Caco-2 (cell line): ENCODE results near the gene KCND3. TPM values are rescaled to one million over a fixed set of nuclear protein-coding genes. Genes with fewer than 3 reads are reported as not detected.

ENCODE experiments used
- BruUV-seq: library from RNA; stranded (reverse); fragments of 400-500 nt; replicated peaks from 2 replicates; lab custom pipeline; 2021; lab: Mats Ljungman, UMichigan
- CTCF ChIA-PET: fragments of 300-600 bp; sonication (Branson Sonifier 250); formaldehyde crosslinking; loops from one replicate; lab custom pipeline; 2022; ENCODE audit warnings: antibody characterized with exemption; lab: Charles Lee
- POLR2A ChIA-PET: fragments of 300-600 bp; sonication (Branson Sonifier 250); formaldehyde crosslinking; loops from one replicate; lab custom pipeline; 2022; ENCODE audit warnings: antibody characterized with exemption; lab: Charles Lee
- DNase-seq, 2 experiments: peaks; one replicate each; pipeline versions ENCODE4 v3.0.0 to v3.0.0-alpha.2; 2020 to 2022
- H3K27me3 ChIP-seq: replicated peaks from 2 replicates; pipeline ENCODE4 v1.6.0; 2011; ENCODE audit warnings: low read length; ENCODE audit not compliant: control insufficient read depth, insufficient read depth
- H3K36me3 ChIP-seq: 2 replicates; pipeline ENCODE4 v1.5.1; 2011; ENCODE audit warnings: low read length; ENCODE audit not compliant: control insufficient read depth, insufficient read depth
- H3K4me1 ChIP-seq: fragments of 250-450 bp; sonication (Bioruptor Pico); 2 replicates; pipeline ENCODE4 v1.5.1; 2020; ENCODE audit warnings: mild to moderate bottlenecking
- H3K4me3 ChIP-seq: 2 replicates; pipeline ENCODE4 v1.5.1; 2011; ENCODE audit warnings: low read depth, mild to moderate bottlenecking, control low read depth, low read length
- H3K9me3 ChIP-seq: fragments of 250-450 bp; sonication (Bioruptor Pico); 2 replicates; pipeline ENCODE4 v1.5.1; 2020; ENCODE audit warnings: mild to moderate bottlenecking, moderate library complexity
- H3K27ac Mint-ChIP-seq: one replicate; pipeline ENCODE4 v1.8.0; 2022; ENCODE audit warnings: mixed read lengths; ENCODE audit not compliant: unreplicated experiment
- H3K27me3 Mint-ChIP-seq: one replicate; pipeline ENCODE4 v1.8.0; 2022; ENCODE audit warnings: mixed read lengths; ENCODE audit not compliant: insufficient read depth, unreplicated experiment
- H3K36me3 Mint-ChIP-seq: one replicate; pipeline ENCODE4 v1.8.0; 2022; ENCODE audit warnings: mild to moderate bottlenecking, mixed read lengths; ENCODE audit not compliant: insufficient read depth, unreplicated experiment
- H3K4me1 Mint-ChIP-seq: one replicate; pipeline ENCODE4 v1.8.0; 2022; ENCODE audit warnings: low read depth, mixed read lengths; ENCODE audit not compliant: unreplicated experiment
- H3K4me3 Mint-ChIP-seq: one replicate; pipeline ENCODE4 v1.8.0; 2022; ENCODE audit warnings: mild to moderate bottlenecking, moderate library complexity, mixed read lengths; ENCODE audit not compliant: unreplicated experiment
- H3K9me3 Mint-ChIP-seq: one replicate; pipeline ENCODE4 v1.8.0; 2022; ENCODE audit warnings: mixed read lengths; ENCODE audit not compliant: unreplicated experiment
- CTCF ChIP-seq, 2 experiments: fragments of 200-600 bp in 1 of 2; IDR thresholded peaks; 1 replicate in 1 of 2; 2 replicates in 1 of 2; pipeline versions ENCODE4 v1.5.1 to v1.8.0; 2011 to 2022; ENCODE audit warnings: antibody characterized with exemption in 1 of 2, control low read depth in 1 of 2, inconsistent platforms in 1 of 2, low read depth in 1 of 2, low read length in 1 of 2, mild to moderate bottlenecking in 1 of 2, moderate library complexity in 1 of 2; ENCODE audit not compliant: insufficient read depth in 1 of 2, severe bottlenecking in 1 of 2, unreplicated experiment in 1 of 2
- intact Hi-C: fragments of 100-400 bp; cut with micrococcal nuclease; formaldehyde crosslinking; loops from one replicate; pipeline ENCODE4 v1.10.0; 2022; ENCODE audit not compliant: unreplicated experiment
- total RNA-seq: library from RNA; stranded (reverse); gene quantifications from 2 replicates; pipeline ENCODE4 v1.2.3, GENCODE V29; 2022

Gene KCND3
- total RNA-seq, 1 experiment from 2014 or later, result 5.1 TPM

GRCh38 chr1:111819566-111820263, 169.8 kb downstream of the KCND3 start:
- Mint-ChIP-seq H3K4me1 (no peaks in the 10 kb centered on the region), H3K4me3 (no peak overlapping the region), H3K9me3 (no peaks in the 10 kb centered on the region), H3K27me3 (peaks cover 2% of the 10 kb centered on the region), H3K27ac (no peak overlapping the region), H3K36me3 (no peaks in the 10 kb centered on the region)
- BruUV-seq, result no TSS peak
- CTCF ChIA-PET, result no interaction called here
- no peak overlapping the region for H3K4me3 ChIP-seq
- no peak for DNase-seq
- H3K9me3 ChIP-seq, result no peaks in the 10 kb centered on the region
- POLR2A ChIA-PET, result no interaction called here
- no peaks in the 10 kb centered on the region for H3K36me3 ChIP-seq
- intact Hi-C loops, result no loop called here
- no peak for TF ChIP-seq CTCF (IDR thresholded peaks at IDR 0.05; ENCODE audit: insufficient read depth in 1 of 2, low read depth in 1 of 2, low read length in 1 of 2, severe bottlenecking in 1 of 2, unreplicated experiment in 1 of 2)
- no peaks in the 10 kb centered on the region for H3K27me3 ChIP-seq
- no peaks in the 10 kb centered on the region for H3K4me1 ChIP-seq

- H3K9me3 ChIP-seq, result no peaks in the 10 kb centered on the region
- ChIA-PET CTCF (no interaction called here), POLR2A (no interaction called here)
- Mint-ChIP-seq H3K36me3 (no peaks in the 10 kb centered on the region), H3K27me3 (peaks cover 2% of the 10 kb centered on the region), H3K9me3 (no peaks in the 10 kb centered on the region), H3K4me3 (no peak overlapping the region), H3K4me1 (no peaks in the 10 kb centered on the region), H3K27ac (no peak overlapping the region)
- H3K4me1 ChIP-seq, result no peaks in the 10 kb centered on the region
- H3K27me3 ChIP-seq, result no peaks in the 10 kb centered on the region
- no TSS peak for BruUV-seq
- intact Hi-C loops, result no loop called here
- TF ChIP-seq CTCF (IDR thresholded peaks at IDR 0.05; ENCODE audit: insufficient read depth in 1 of 2, low read depth in 1 of 2, low read length in 1 of 2, severe bottlenecking in 1 of 2, unreplicated experiment in 1 of 2), result no peak
- DNase-seq, result no peak
- H3K4me3 ChIP-seq, result no peak overlapping the region
- H3K36me3 ChIP-seq, result no peaks in the 10 kb centered on the region
Observed at GRCh38 chr1:111818546-111818945, 170.9 kb downstream of the KCND3 start.

GRCh38 chr1:111818081-111818480, 171.4 kb downstream of the KCND3 start:
- Histone ChIP-seq H3K9me3 (no peaks in the 10 kb centered on the region), H3K27me3 (no peaks in the 10 kb centered on the region), H3K4me3 (no peak overlapping the region), H3K36me3 (no peaks in the 10 kb centered on the region), H3K4me1 (no peaks in the 10 kb centered on the region)
- Mint-ChIP-seq H3K36me3 (no peaks in the 10 kb centered on the region), H3K4me3 (no peak overlapping the region), H3K27ac (no peak overlapping the region), H3K9me3 (no peaks in the 10 kb centered on the region), H3K27me3 (peaks cover 2% of the 10 kb centered on the region), H3K4me1 (no peaks in the 10 kb centered on the region)
- DNase-seq, result no peak
- BruUV-seq, result no TSS peak
- intact Hi-C loops, result no loop called here
- ChIA-PET CTCF (no interaction called here), POLR2A (no interaction called here)
- no peak for TF ChIP-seq CTCF (IDR thresholded peaks at IDR 0.05; ENCODE audit: insufficient read depth in 1 of 2, low read depth in 1 of 2, low read length in 1 of 2, severe bottlenecking in 1 of 2, unreplicated experiment in 1 of 2)
